HG03439 (cell line): ENCODE data around the gene AMMECR1L.
A peak's percentile ranks its signal among the peaks of the same experiment; 100 is the strongest.

Source experiments
- ATAC-seq: cut with Tn5 transposase; IDR thresholded peaks from one replicate; pipeline ENCODE4 v1.9.1; 2021; ENCODE audit warnings: mild to moderate bottlenecking, moderate library complexity; ENCODE audit not compliant: unreplicated experiment

The AMMECR1L gene

DNA sequence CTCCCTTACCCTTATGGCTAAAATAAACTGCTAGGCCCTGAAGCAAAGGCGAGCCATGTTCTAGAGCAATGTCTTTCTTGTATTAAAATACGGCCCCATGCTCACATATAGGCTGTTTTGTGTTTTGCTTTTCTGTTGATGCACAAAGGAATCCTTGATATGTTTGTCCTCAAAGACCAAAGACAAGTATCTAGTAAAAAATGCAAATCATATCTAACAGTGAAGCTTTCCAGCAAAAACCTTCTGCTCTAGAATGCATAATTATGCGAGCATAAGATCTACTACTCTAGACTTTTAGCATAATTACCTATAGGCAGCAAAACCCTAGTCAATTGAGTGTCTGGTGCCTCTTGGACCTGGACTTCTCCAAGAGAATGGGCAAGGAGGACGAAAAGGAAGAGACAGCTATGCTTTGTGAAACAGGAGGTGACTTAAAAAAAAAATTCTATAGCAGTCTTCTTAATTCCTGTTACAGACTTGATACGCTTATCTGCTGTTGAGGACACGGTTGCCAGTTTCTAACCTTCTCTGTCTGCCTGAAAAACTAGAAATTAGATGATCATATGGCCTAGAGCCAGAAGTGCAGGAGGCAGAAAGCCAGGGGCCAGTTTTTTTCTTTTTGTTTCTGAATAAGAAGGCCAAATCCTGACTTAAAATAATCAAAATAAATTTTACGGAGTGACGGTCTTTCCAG, 1.5 kb upstream of the AMMECR1L start:
- no peak for ATAC-seq

DNA sequence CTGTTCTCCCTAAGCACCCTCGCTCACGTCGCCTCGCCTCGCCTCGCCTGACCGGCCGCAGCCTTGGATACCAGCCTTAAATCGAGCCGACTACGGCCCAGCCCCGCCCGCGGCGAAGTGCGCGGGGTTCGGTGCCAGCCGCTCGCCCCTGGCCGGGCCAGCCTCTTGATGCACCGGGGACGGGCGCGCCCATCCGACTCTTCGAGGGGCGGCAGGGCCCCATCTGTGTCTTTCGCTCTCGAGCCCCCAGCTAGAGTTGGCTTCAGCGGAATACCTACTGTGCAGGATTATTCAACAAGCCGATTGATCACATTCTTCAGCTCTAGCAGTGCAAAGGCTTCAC, 808 bp upstream of the AMMECR1L start:
- peak; percentile 32 for ATAC-seq

DNA sequence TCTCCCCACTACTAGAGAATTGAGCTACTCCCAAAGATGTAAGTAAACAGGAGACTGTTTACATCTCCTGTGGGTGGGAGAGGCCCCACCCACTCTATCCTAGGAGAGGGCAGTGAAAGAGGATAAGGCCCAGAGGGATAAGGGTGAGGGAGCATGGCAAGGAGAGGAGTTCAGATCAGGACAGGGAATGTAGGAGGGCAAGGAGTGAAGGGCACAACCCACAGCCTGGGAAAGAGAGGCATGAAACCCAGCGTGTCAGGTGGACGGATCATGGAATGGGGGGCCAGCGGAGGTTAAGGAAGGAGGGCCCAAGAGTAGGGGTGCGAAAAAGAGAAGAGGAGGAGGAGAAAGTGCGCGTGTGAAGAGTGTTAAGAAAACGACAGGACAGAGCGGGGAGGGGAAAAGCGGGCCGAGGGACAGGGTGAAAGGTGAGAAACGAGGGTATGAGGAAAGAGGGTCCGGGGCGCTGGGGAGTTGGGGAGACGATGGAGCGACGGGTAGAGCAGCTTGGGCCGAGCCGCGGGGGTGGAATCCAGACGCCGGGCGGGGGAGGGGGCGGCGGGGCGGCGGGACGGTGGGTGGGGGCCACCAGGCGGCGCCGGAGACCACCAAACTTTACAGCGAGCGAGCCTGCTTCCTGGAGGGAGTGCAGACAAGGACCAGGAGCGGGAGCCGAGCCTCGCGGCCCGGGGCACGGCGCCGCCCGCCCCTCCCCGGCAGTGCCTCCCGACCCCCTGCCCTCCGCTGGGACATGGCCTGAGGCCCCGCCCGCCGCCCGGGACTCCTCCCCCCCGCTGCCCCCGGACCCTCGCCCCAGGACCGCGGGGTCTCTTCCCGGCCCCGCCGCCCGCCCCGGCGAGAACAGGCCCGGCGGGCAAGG, 655 bp downstream of the AMMECR1L start:
- peak; percentile 25 for ATAC-seq

GRCh38 chr2:127884436-127884835, 1.3 kb downstream of the AMMECR1L start:
- ATAC-seq, result no peak

- ATAC-seq, result no peak
Measured at GRCh38 chr2:127879899-127880298, 5.9 kb downstream of the AMMECR1L start.

- ATAC-seq, result no peak
Measured at GRCh38 chr2:127877626-127878025, 8.1 kb downstream of the AMMECR1L start.

DNA sequence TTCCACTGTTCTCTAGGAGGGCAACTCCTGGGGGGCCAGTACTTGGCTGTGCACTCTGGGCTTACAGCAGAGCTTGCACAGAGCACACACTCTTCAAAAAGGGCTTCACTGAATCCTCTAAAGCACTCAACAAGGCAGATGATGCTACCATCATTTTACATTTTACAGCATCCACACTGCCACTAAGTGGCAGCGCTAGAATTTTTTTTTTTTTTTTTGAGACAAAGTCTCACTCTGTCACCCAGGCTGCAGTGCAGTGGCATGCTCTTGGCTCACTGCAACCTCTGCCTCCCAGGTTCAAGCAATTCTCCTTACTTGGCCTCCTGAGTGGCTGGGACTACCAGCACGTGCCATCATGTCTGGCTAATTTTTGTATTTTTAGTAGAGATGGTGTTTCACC, 8.6 kb downstream of the AMMECR1L start:
- no peak for ATAC-seq

DNA sequence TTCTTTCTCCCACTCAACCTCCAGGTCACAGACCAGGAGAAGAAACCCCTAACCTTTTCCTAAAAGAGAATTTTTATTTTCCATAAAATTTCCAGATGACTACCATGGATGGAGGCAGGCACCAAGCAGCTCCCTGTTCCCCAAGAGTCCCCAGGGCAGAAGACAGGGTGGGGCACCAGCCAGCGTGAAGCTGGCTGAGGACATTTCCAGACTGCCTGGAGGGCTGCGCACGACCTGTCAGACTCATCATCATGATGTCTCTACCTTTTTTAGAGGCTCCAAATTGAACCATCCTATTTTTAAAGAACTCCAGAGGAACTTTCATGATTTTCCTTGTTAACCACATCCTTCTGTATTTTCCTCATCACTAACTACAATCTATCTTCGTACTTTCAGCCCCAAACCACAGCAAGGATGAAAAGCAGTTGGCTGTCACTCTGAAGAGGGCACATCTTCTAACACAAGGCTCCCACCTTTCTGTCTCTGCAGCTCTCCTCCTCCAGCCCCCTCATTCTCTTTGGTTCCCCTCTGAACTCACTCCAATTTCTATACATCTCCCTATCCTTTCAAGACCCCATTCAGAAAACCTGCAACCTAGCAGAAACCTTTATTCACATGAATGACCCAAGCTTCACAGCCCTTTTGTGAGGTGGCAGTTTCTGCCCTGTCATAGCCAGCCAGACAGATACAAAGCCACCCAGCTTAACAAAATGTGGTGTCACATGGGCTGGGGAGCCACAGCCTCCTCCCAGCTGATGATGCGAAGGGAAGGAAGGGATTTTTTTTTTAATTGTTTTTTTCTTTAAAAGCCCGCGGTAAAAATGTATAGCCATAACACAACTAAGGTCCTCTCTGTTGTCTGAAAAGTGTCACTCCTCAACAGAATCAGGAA, 11.1 kb downstream of the AMMECR1L start:
- ATAC-seq, result no peak

GRCh38 chr2:127873707-127874303, 12.0 kb downstream of the AMMECR1L start:
- ATAC-seq, result no peak

GRCh38 chr2:127872354-127872753, 13.4 kb downstream of the AMMECR1L start:
- ATAC-seq, result no peak

DNA sequence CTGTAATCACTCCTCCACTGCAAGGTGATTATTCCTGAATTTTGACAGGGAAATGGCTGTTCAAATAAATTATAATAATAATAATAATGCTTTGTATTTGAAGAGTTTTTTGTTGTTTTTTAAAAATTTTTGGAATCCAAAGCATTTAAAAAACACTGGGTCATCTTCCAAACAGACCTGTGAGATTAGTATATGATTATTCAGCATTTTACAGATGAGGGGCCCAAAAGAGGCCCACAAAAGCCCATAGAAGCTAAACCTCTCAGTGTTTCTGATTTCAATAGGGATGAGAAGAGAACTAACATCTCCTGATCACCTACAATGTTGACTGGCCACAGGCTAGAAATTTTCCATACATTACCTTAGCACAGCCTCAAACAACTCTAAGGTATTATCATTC, 19.8 kb downstream of the AMMECR1L start:
- ATAC-seq, result no peak

GRCh38 chr2:127864877-127865276, 20.9 kb downstream of the AMMECR1L start:
- no peak for ATAC-seq

- no peak for ATAC-seq
Measured at GRCh38 chr2:127862228-127862627, 23.5 kb downstream of the AMMECR1L start.

- no peak for ATAC-seq
Measured at GRCh38 chr2:127860130-127860529, 25.6 kb downstream of the AMMECR1L start.

- ATAC-seq, result no peak
Measured at GRCh38 chr2:127859712-127860085, 26.1 kb downstream of the AMMECR1L start.

- no peak for ATAC-seq
Measured at GRCh38 chr2:127857265-127857808, 28.4 kb downstream of the AMMECR1L start.

DNA sequence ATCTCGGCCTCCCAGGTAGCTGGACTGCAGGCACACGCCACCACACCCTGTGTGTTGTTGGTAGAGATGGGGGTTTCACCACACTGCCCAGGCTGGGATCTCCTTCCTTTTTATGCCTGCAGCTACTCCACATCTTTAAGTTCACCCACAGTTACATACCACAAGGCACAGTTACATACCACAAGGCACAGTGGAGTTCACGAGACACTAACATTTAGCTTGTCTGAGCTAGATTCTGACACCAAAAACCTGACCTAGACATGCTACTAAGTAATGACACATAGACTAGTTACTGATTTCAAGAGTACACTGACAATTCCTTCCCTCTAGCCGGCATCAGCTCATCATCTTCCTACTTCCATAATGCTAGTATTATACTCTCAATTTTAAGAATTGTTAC, 32.1 kb downstream of the AMMECR1L start:
- no peak for ATAC-seq

GRCh38 chr2:127852388-127852787, 33.4 kb downstream of the AMMECR1L start:
- no peak for ATAC-seq

DNA sequence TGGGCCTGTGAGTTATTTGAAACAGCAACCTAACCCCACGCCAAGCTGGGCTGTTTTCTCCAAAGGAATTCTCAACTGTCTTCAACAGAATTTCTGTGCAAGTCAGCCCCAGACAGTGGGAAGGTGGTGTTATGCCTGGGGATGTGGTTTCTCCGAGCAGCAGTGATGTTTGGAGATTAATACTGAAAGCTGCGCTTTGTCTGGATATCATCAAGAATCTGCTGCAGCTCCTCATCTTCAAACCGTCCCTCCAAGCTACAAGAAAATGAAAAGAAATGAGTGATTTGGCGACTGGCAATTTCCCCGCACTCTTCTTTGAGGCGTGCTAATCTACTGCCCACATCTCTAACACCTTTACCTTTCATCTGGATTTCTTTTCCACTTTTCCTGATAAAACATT, 37.8 kb downstream of the AMMECR1L start:
- ATAC-seq, result no peak

DNA sequence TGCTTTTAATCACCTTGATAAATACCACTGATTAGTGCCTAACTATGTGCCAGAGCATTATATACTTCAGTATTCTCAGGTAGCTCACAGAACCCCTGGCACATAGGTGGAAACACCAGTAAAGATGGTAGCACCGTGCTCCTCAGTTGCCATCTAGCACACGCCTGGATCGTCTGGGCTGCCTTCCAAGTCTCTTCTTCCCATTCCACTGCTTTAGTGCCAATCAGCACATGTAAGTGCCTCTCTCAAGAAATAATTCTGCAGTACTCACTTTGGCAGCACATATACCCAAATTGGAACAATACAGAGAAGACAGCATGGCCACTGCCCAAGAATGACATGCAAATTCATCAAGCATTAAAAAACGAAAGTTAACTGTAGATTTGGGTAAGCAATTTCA, 40.8 kb downstream of the AMMECR1L start:
- ATAC-seq, result no peak

DNA sequence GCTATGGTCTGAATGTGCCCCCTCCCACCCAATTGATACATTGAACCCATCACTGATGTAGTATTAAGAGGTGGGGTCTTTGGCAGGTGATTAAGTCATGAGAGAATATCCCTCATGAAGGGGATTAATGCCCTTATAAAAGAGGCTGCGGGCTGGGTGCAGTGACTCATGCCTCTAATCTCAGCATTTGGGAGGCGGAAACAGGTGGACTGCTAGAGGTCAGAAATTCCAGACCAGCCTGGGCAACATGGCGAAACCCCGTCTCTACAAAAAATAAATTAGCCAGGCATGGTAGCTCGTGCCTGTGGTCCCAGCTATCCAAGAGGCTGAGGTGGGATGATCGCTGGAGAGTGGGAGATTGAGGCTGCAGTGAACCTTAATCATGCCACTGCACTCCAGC, 42.1 kb downstream of the AMMECR1L start:
- ATAC-seq, result no peak
